BLaER1 treated with 17β-estradiol and CSF1 and Interleukin-3, amounts not matched to agents 10 nM and 100 nM (cell line): ENCODE data around the gene FAF1.
"Not testable (repeated sequence)": the region's sequence is repeated elsewhere in the genome, so short reads cannot be mapped to it uniquely, and the experiment has no call there.

Experiments
- H3K27ac ChIP-seq, 11 experiments: shearing (Covaris generic); formaldehyde crosslinking; 2 replicates each; pipeline ENCODE4 v1.8.1; 2022
- H3K27me3 ChIP-seq, 11 experiments: shearing (Covaris generic); formaldehyde crosslinking; 2 replicates each; pipeline ENCODE4 v1.8.1; 2022
- H3K36me3 ChIP-seq, 11 experiments: shearing (Covaris generic); formaldehyde crosslinking; 2 replicates each; pipeline ENCODE4 v1.8.1; 2022
- H3K4me1 ChIP-seq, 10 experiments: shearing (Covaris generic); formaldehyde crosslinking; 2 replicates each; pipeline ENCODE4 v1.8.1; 2022
- H3K4me2 ChIP-seq, 11 experiments: shearing (Covaris generic); formaldehyde crosslinking; 2 replicates each; pipeline ENCODE4 v1.8.1; 2022
- H3K4me3 ChIP-seq, 10 experiments: shearing (Covaris generic); formaldehyde crosslinking; 2 replicates each; pipeline ENCODE4 v1.8.1; 2022
- H3K9ac ChIP-seq, 11 experiments: shearing (Covaris generic); formaldehyde crosslinking; 2 replicates each; pipeline ENCODE4 v1.8.1; 2022
- H3K9me3 ChIP-seq, 11 experiments: shearing (Covaris generic); formaldehyde crosslinking; replicated peaks in 1 of 11; 2 replicates each; pipeline ENCODE4 v1.8.1; 2022
- H4K20me1 ChIP-seq, 11 experiments: shearing (Covaris generic); formaldehyde crosslinking; 2 replicates each; pipeline ENCODE4 v1.8.1; 2022
- Cebpa-rat ChIP-seq, 11 experiments: shearing (Covaris generic); IDR thresholded peaks; 2 replicates each; pipeline ENCODE4 v1.8.1; 2022

FAF1 gene

GRCh38 chr1:50955116-50955515 is 5.0 kb downstream of the FAF1 start:
- H3K4me2 ChIP-seq, result peak overlapping the region in 3 of 11 experiments; percentile 31 to 59 (median 53); a peak in 4 of 22 replicates
- no peak for TF ChIP-seq Cebpa-rat (IDR thresholded peaks at IDR 0.05)
- peaks cover 0 to 32% (median 17%) of the 10 kb centered on the region in 11 experiments; a peak in 11 of 22 replicates for H3K36me3 ChIP-seq
- no peak overlapping the region for H3K4me3 ChIP-seq
- H3K9me3 ChIP-seq, result peaks cover 0 to 12% (median 4%) of the 10 kb centered on the region in 11 experiments; a peak in 5 of 22 replicates
- H3K27ac ChIP-seq, result no peak overlapping the region
- H3K9ac ChIP-seq, result 0 out of 22 replicates have a peak overlapping the region, but pooled peaks of 1 of the 11 experiments have one; percentile 37
- H3K4me1 ChIP-seq, result peaks cover 18 to 37% (median 26%) of the 10 kb centered on the region in 10 experiments
- H4K20me1 ChIP-seq, result peaks cover 0 to 67% (median 15%) of the 10 kb centered on the region in 11 experiments; a peak in 16 of 22 replicates
- H3K27me3 ChIP-seq, result no peaks in the 10 kb centered on the region

GRCh38 chr1:50952566-50952965 is 7.5 kb downstream of the FAF1 start:
- Histone ChIP-seq H3K4me1 (peaks cover 27 to 37% (median 30%) of the 10 kb centered on the region in 10 experiments), H3K9me3 (peaks cover 0 to 12% (median 4%) of the 10 kb centered on the region in 11 experiments; a peak in 5 of 22 replicates), H3K36me3 (peaks cover 0 to 32% (median 17%) of the 10 kb centered on the region in 11 experiments; a peak in 11 of 22 replicates), H4K20me1 (peaks cover 6 to 74% (median 38%) of the 10 kb centered on the region in 11 experiments; a peak in 18 of 22 replicates)
- H3K4me2 ChIP-seq, H3K27me3 ChIP-seq, H3K27ac ChIP-seq, H3K9ac ChIP-seq, H3K4me3 ChIP-seq: not testable (repeated sequence)

GRCh38 chr1:50950396-50950795 is 9.7 kb downstream of the FAF1 start:
- no peak for TF ChIP-seq Cebpa-rat (IDR thresholded peaks at IDR 0.05)
- no peaks in the 10 kb centered on the region for H3K27me3 ChIP-seq
- no peak overlapping the region for H3K4me3 ChIP-seq
- H3K9me3 ChIP-seq, result peaks cover 0 to 12% (median 4%) of the 10 kb centered on the region in 11 experiments; a peak in 5 of 22 replicates
- H3K27ac ChIP-seq, result no peak overlapping the region
- peaks cover 0 to 32% (median 17%) of the 10 kb centered on the region in 11 experiments; a peak in 15 of 22 replicates for H3K36me3 ChIP-seq
- H4K20me1 ChIP-seq, result peaks cover 12 to 79% (median 57%) of the 10 kb centered on the region in 11 experiments; a peak in 18 of 22 replicates
- peak overlapping the region; percentile 1 to 79 (median 71); a peak in 20 of 22 replicates for H3K4me2 ChIP-seq
- peaks cover 23 to 34% (median 29%) of the 10 kb centered on the region in 10 experiments for H3K4me1 ChIP-seq
- H3K9ac ChIP-seq, result no peak overlapping the region

GRCh38 chr1:50949286-50949982 is 10.6 kb downstream of the FAF1 start:
- peak in 4 of 11 experiments; percentile 44 to 76 (median 64); a peak in 5 of 22 replicates for TF ChIP-seq Cebpa-rat (IDR thresholded peaks at IDR 0.05)
- Histone ChIP-seq H3K9me3 (peaks cover 0 to 12% (median 4%) of the 10 kb centered on the region in 11 experiments; a peak in 5 of 22 replicates), H3K27me3 (no peaks in the 10 kb centered on the region), H3K9ac (peak overlapping the region in 3 of 11 experiments; percentile 2 to 10 (median 7); a peak in 3 of 22 replicates), H4K20me1 (peaks cover 12 to 80% (median 65%) of the 10 kb centered on the region in 11 experiments; a peak in 18 of 22 replicates), H3K36me3 (peaks cover under 1 to 30% (median 19%) of the 10 kb centered on the region in 11 experiments; a peak in 15 of 22 replicates), H3K4me2 (peak overlapping the region in 10 of 11 experiments; percentile 34 to 79 (median 72); a peak in 20 of 22 replicates), H3K4me1 (peaks cover 14 to 29% (median 27%) of the 10 kb centered on the region in 10 experiments; a peak in 19 of 20 replicates), H3K4me3 (no peak overlapping the region; a peak in 1 of 20 replicates), H3K27ac (no peak overlapping the region)

GRCh38 chr1:50942334-50942733 is 17.7 kb downstream of the FAF1 start:
- no peak overlapping the region for H3K4me3 ChIP-seq
- no peaks in the 10 kb centered on the region for H3K27me3 ChIP-seq
- no peak overlapping the region for H3K9ac ChIP-seq
- TF ChIP-seq Cebpa-rat (IDR thresholded peaks at IDR 0.05), result no peak
- H4K20me1 ChIP-seq, result peaks cover 0 to 96% (median 37%) of the 10 kb centered on the region in 11 experiments; a peak in 14 of 22 replicates
- no peaks in the 10 kb centered on the region for H3K9me3 ChIP-seq
- H3K27ac ChIP-seq, result no peak overlapping the region
- H3K36me3 ChIP-seq, result peaks cover 5 to 46% (median 16%) of the 10 kb centered on the region in 11 experiments; a peak in 16 of 22 replicates
- no peaks in the 10 kb centered on the region for H3K4me1 ChIP-seq
- no peak overlapping the region for H3K4me2 ChIP-seq

- no peaks in the 10 kb centered on the region for H3K27me3 ChIP-seq
- H3K36me3 ChIP-seq, result peaks cover 5 to 38% (median 10%) of the 10 kb centered on the region in 11 experiments; a peak in 15 of 22 replicates
- peaks cover 0 to 96% (median 24%) of the 10 kb centered on the region in 11 experiments; a peak in 12 of 22 replicates for H4K20me1 ChIP-seq
- no peak overlapping the region for H3K27ac ChIP-seq
- no peak overlapping the region for H3K4me3 ChIP-seq
- TF ChIP-seq Cebpa-rat (IDR thresholded peaks at IDR 0.05), result no peak
- no peaks in the 10 kb centered on the region for H3K4me1 ChIP-seq
- no peak overlapping the region for H3K9ac ChIP-seq
- H3K4me2 ChIP-seq, result no peak overlapping the region
- H3K9me3 ChIP-seq, result no peaks in the 10 kb centered on the region
Measured at GRCh38 chr1:50940291-50940690, 19.8 kb downstream of the FAF1 start.

GRCh38 chr1:50936321-50936720 is 23.7 kb downstream of the FAF1 start:
- Histone ChIP-seq H3K27me3 (no peaks in the 10 kb centered on the region), H4K20me1 (peaks cover 0 to 96% (median 26%) of the 10 kb centered on the region in 11 experiments; a peak in 13 of 22 replicates), H3K9me3 (0 out of 22 replicates have a peak, but pooled peaks cover 0 to 2% (median 0%) of the 10 kb centered on the region in 11 experiments), H3K4me1 (peaks cover 0 to 5% (median 0%) of the 10 kb centered on the region in 10 experiments; a peak in 2 of 20 replicates), H3K9ac (no peak overlapping the region), H3K4me3 (no peak overlapping the region), H3K27ac (no peak overlapping the region), H3K36me3 (peaks cover 0 to 11% (median 5%) of the 10 kb centered on the region in 11 experiments; a peak in 7 of 22 replicates), H3K4me2 (no peak overlapping the region)
- TF ChIP-seq Cebpa-rat (IDR thresholded peaks at IDR 0.05), result no peak

- H4K20me1 ChIP-seq, result peaks cover 0 to 94% (median 22%) of the 10 kb centered on the region in 11 experiments; a peak in 14 of 22 replicates
- H3K4me3 ChIP-seq, H3K4me1 ChIP-seq, H3K9me3 ChIP-seq, H3K27me3 ChIP-seq, H3K9ac ChIP-seq, H3K27ac ChIP-seq, H3K4me2 ChIP-seq: not testable (repeated sequence)
- H3K36me3 ChIP-seq, result peaks cover 0 to 11% (median 5%) of the 10 kb centered on the region in 11 experiments; a peak in 7 of 22 replicates
Measured at GRCh38 chr1:50935276-50935675, 24.8 kb downstream of the FAF1 start.

GRCh38 chr1:50934838-50935237 is 25.2 kb downstream of the FAF1 start:
- TF ChIP-seq Cebpa-rat (IDR thresholded peaks at IDR 0.05), result no peak
- Histone ChIP-seq H3K4me2 (no peak overlapping the region), H3K36me3 (peaks cover 0 to 9% (median 5%) of the 10 kb centered on the region in 11 experiments; a peak in 7 of 22 replicates), H3K27ac (no peak overlapping the region), H4K20me1 (peaks cover 0 to 94% (median 22%) of the 10 kb centered on the region in 11 experiments; a peak in 15 of 22 replicates), H3K9ac (no peak overlapping the region), H3K9me3 (0 out of 22 replicates have a peak, but pooled peaks cover 0 to 4% (median 0%) of the 10 kb centered on the region in 11 experiments), H3K27me3 (no peaks in the 10 kb centered on the region), H3K4me1 (peaks cover 0 to 8% (median 0%) of the 10 kb centered on the region in 10 experiments; a peak in 2 of 20 replicates), H3K4me3 (no peak overlapping the region)

- H4K20me1 ChIP-seq, result peaks cover 0 to 92% (median 28%) of the 10 kb centered on the region in 11 experiments; a peak in 16 of 22 replicates
- not testable (repeated sequence) for H3K27ac ChIP-seq, H3K36me3 ChIP-seq
Measured at GRCh38 chr1:50933770-50934169, 26.3 kb downstream of the FAF1 start.

GRCh38 chr1:50932043-50932442 is 28.0 kb downstream of the FAF1 start:
- not testable (repeated sequence) for H3K27me3 ChIP-seq, H3K9me3 ChIP-seq, H3K9ac ChIP-seq, H3K4me2 ChIP-seq, H3K27ac ChIP-seq, H3K4me1 ChIP-seq, H3K4me3 ChIP-seq
- peaks cover 0 to 95% (median 33%) of the 10 kb centered on the region in 11 experiments; a peak in 16 of 22 replicates for H4K20me1 ChIP-seq
- H3K36me3 ChIP-seq, result peaks cover 0 to 18% (median 5%) of the 10 kb centered on the region in 11 experiments; a peak in 12 of 22 replicates

More at GRCh38 chr1:50933770-50934169, 26.3 kb downstream of the FAF1 start:
- not testable (repeated sequence) for H3K4me3 ChIP-seq, H3K9me3 ChIP-seq, H3K27me3 ChIP-seq, H3K4me2 ChIP-seq, H3K9ac ChIP-seq, H3K4me1 ChIP-seq
